Common myeloid progenitor, CD34-positive (primary cell): ENCODE results near the gene COX7B2.

Source experiments
- CTCF ChIA-PET: fragments of 350-600 bp; sonication (Branson Sonifier 250); formaldehyde crosslinking; loops from one replicate; lab custom pipeline; 2021; ENCODE audit warnings: antibody characterized with exemption; lab: Charles Lee
- POLR2A ChIA-PET: fragments of 350-600 bp; sonication (Branson Sonifier 250); formaldehyde crosslinking; loops from one replicate; lab custom pipeline; 2021; ENCODE audit warnings: antibody characterized with exemption; lab: Charles Lee
- DNase-seq, 3 donors: peaks; one replicate each; pipeline versions ENCODE4 v3.0.0 to v3.0.0-alpha.2; 2013
- H3K27ac ChIP-seq, 2 experiments: 1 replicate in 1 of 2; 2 replicates in 1 of 2; pipeline ENCODE4 v1.7.0; 2013; ENCODE audit warnings: inconsistent platforms in 2 of 2, low read length in 2 of 2, mild to moderate bottlenecking in 2 of 2, low read depth in 1 of 2, moderate library complexity in 1 of 2; ENCODE audit not compliant: severe bottlenecking in 2 of 2, insufficient read depth in 1 of 2, poor library complexity in 1 of 2
- H3K27me3 ChIP-seq, 5 experiments: replicated peaks in 2 of 5; 1 replicate in 3 of 5; 2 replicates in 2 of 5; pipeline versions ENCODE4 v1.6.1 to v1.7.0; 2013; ENCODE audit warnings: low read length in 4 of 5, mild to moderate bottlenecking in 2 of 5, moderate library complexity in 2 of 5, inconsistent platforms in 1 of 5; ENCODE audit not compliant: insufficient read depth in 5 of 5, control insufficient read depth in 4 of 5
- H3K36me3 ChIP-seq, 4 experiments: 1 replicate in 2 of 4; 2 replicates in 2 of 4; pipeline versions ENCODE4 v1.6.1 to v1.7.0; 2013; ENCODE audit warnings: low read length in 3 of 4, control low read depth in 1 of 4, mild to moderate bottlenecking in 1 of 4; ENCODE audit not compliant: control insufficient read depth in 4 of 4, insufficient read depth in 4 of 4
- H3K4me1 ChIP-seq, 4 experiments: 1 replicate in 3 of 4; 2 replicates in 1 of 4; pipeline versions ENCODE4 v1.6.1 to v1.7.1; 2013; ENCODE audit warnings: low read length in 3 of 4, mild to moderate bottlenecking in 3 of 4, control low read depth in 1 of 4, inconsistent platforms in 1 of 4, moderate library complexity in 1 of 4; ENCODE audit not compliant: control insufficient read depth in 4 of 4, insufficient read depth in 4 of 4; ENCODE audit errors: control extremely low read depth in 1 of 4
- H3K4me3 ChIP-seq, 7 experiments: 1 replicate in 4 of 7; 2 replicates in 3 of 7; pipeline versions ENCODE4 v1.5.1 to v1.7.0; 2013; ENCODE audit warnings: mild to moderate bottlenecking in 7 of 7, low read length in 6 of 7, moderate library complexity in 6 of 7, inconsistent platforms in 2 of 7, low read depth in 2 of 7, control low read depth in 1 of 7; ENCODE audit not compliant: insufficient read depth in 4 of 7, control insufficient read depth in 1 of 7; ENCODE audit errors: extremely low read depth in 1 of 7
- H3K9me3 ChIP-seq, 5 experiments: 1 replicate in 4 of 5; 2 replicates in 1 of 5; pipeline versions ENCODE4 v1.6.1 to v1.7.1; 2013; ENCODE audit warnings: low read length in 4 of 5, mild to moderate bottlenecking in 2 of 5, inconsistent platforms in 1 of 5, low read depth in 1 of 5, moderate library complexity in 1 of 5; ENCODE audit not compliant: control insufficient read depth in 4 of 5, insufficient read depth in 2 of 5; ENCODE audit errors: control extremely low read depth in 1 of 5
- WGBS: methylation state at CpG from one replicate; pipeline ENCODE4 v1.1.5; 2013; ENCODE audit not compliant: insufficient coverage; 5-methylcytosine and 5-hydroxymethylcytosine counted together

COX7B2 gene

DNA sequence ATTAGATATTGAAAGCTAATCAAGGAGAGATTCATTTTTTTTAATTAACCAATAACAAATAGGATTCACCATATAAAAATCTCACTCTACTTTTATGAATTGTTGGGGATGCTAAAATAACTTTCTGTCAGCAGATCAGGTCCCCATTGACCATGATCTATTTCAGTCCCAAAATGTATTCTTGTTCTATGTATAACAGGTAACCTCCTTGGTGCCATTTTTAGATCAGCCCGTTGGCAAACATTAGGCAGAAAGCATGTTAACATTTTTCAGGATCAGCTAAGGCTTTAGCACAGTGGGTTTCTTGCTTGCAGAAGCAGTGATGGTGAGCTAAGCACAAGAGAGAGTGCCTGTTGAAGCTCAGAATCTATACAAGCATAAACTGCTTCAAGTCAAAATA, 40.8 kb upstream of the COX7B2 start:
- WGBS, result 86% methylated on average over 1 of the region's 1 CpG
- no peaks in the 10 kb centered on the region for H3K4me1 ChIP-seq
- H3K4me3 ChIP-seq, result no peak overlapping the region
- no peaks in the 10 kb centered on the region for H3K27me3 ChIP-seq
- H3K36me3 ChIP-seq, result no peaks in the 10 kb centered on the region
- H3K27ac ChIP-seq, result no peak overlapping the region
- POLR2A ChIA-PET, result no interaction called here
- H3K9me3 ChIP-seq, result no peaks in the 10 kb centered on the region
- no peak for DNase-seq
- CTCF ChIA-PET, result no interaction called here

DNA sequence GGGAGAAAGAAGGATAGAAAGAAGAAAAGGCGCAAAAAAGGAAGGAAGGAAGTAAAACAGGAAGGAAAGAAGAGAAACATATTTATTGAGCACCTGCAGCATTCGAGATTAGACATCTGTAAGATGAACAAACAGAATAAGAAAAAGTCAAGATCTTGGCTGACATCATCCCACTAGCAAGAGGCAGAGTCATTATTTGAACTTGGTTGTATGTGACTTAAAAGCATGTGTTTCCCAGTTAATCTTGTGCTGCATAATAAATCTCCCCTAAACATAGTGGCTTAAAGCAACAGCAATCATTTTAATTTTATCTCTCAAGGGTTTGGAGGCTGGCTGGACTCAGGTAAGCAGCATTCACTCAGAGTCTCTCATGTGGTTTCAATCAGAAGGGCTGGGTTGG, 38.5 kb upstream of the COX7B2 start:
- no peak overlapping the region for H3K4me3 ChIP-seq
- no peaks in the 10 kb centered on the region for H3K4me1 ChIP-seq
- POLR2A ChIA-PET, result no interaction called here
- 10% methylated on average over 2 of the region's 2 CpGs for WGBS
- no peak for DNase-seq
- no peaks in the 10 kb centered on the region for H3K36me3 ChIP-seq
- H3K9me3 ChIP-seq, result no peaks in the 10 kb centered on the region
- H3K27me3 ChIP-seq, result no peaks in the 10 kb centered on the region
- CTCF ChIA-PET, result no interaction called here
- H3K27ac ChIP-seq, result no peak overlapping the region

- ChIA-PET POLR2A (no interaction called here), CTCF (no interaction called here)
- 68% methylated on average over 5 of the region's 6 CpGs for WGBS
- Histone ChIP-seq H3K27me3 (no peaks in the 10 kb centered on the region), H3K27ac (no peak overlapping the region), H3K4me1 (no peaks in the 10 kb centered on the region), H3K36me3 (no peaks in the 10 kb centered on the region), H3K4me3 (no peak overlapping the region), H3K9me3 (no peaks in the 10 kb centered on the region)
- no peak for DNase-seq
Observed at GRCh38 chr4:46946919-46947536, 38.0 kb upstream of the COX7B2 start.

- H3K4me3 ChIP-seq, result no peak overlapping the region
- ChIA-PET CTCF (no interaction called here), POLR2A (no interaction called here)
- no peaks in the 10 kb centered on the region for H3K9me3 ChIP-seq
- no peaks in the 10 kb centered on the region for H3K4me1 ChIP-seq
- no peak for DNase-seq
- H3K27me3 ChIP-seq, result no peaks in the 10 kb centered on the region
- H3K27ac ChIP-seq, result no peak overlapping the region
- no peaks in the 10 kb centered on the region for H3K36me3 ChIP-seq
Observed at GRCh38 chr4:46945062-46945461, 36.0 kb upstream of the COX7B2 start.

DNA sequence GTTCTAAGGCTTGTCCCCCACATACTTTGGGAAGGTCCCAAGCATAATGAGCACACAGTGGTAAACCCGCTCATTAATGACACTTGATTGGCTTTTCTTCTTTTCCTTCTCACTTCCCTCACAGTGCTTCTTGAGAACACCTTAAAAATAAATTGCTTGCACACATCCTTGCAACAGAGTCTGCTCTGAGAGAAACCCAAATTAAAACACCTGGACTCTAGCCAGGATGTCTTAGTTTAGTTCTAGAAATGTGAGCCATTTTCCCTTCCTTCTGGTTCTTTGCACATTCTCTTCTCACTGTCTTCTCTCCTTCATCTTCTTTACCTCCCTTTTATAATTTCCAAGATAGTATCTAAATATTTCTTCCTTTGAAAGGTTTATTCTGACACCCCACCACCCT, 35.3 kb upstream of the COX7B2 start:
- POLR2A ChIA-PET, result no interaction called here
- CTCF ChIA-PET, result no interaction called here

GRCh38 chr4:46937493-46937892, 28.4 kb upstream of the COX7B2 start:
- Histone ChIP-seq H3K4me1 (no peaks in the 10 kb centered on the region), H3K27me3 (peaks cover 0 to 3% (median 0%) of the 10 kb centered on the region in 5 experiments), H3K27ac (no peak overlapping the region), H3K4me3 (no peak overlapping the region), H3K36me3 (no peaks in the 10 kb centered on the region), H3K9me3 (no peaks in the 10 kb centered on the region)
- ChIA-PET POLR2A (no interaction called here), CTCF (interaction anchor here (1.5 kb wide), 1 partner anchor 40 kb away, joined by 3 read pairs; no protein-coding TSS in a partner anchor)
- 60% methylated on average over 1 of the region's 1 CpG for WGBS
- DNase-seq, result peak; percentile 2 to 27 (median 24)

More for the DNA sequence above, 35.3 kb upstream of the COX7B2 start:
- Histone ChIP-seq H3K27ac (no peak overlapping the region), H3K4me3 (no peak overlapping the region), H3K36me3 (no peaks in the 10 kb centered on the region), H3K9me3 (no peaks in the 10 kb centered on the region), H3K27me3 (no peaks in the 10 kb centered on the region), H3K4me1 (no peaks in the 10 kb centered on the region)
- no peak for DNase-seq
- no CpG with 5 or more reads among the region's 1 CpG for WGBS

- DNase-seq, result no peak
- Histone ChIP-seq H3K4me3 (no peak overlapping the region), H3K27me3 (peaks cover 0 to 3% (median 0%) of the 10 kb centered on the region in 5 experiments), H3K9me3 (no peaks in the 10 kb centered on the region), H3K4me1 (no peaks in the 10 kb centered on the region), H3K36me3 (no peaks in the 10 kb centered on the region), H3K27ac (no peak overlapping the region)
- 60% methylated on average over 1 of the region's 2 CpGs for WGBS
- ChIA-PET POLR2A (no interaction called here), CTCF (interaction anchor here (1.2 kb wide), 1 partner anchor 98 kb away, joined by 4 read pairs; no protein-coding TSS in a partner anchor)
Observed at GRCh38 chr4:46934726-46935125, 25.7 kb upstream of the COX7B2 start.
